Femur (tissue), 1 donor: ENCODE data around the gene KDF1.
A peak's percentile ranks its signal among the peaks of the same experiment; 100 is the strongest.

Source experiments
- DNase-seq: peaks from one replicate; pipeline ENCODE4 v3.0.0-alpha.2; 2017

The KDF1 gene

GRCh38 chr1:26913754-26914619, 46.3 kb downstream of the KDF1 start, which contains the start of gene NR0B2:
Gene NR0B2 (minus strand): TSS chr1:26913975. CDS start chr1:26913940, 35 bp downstream.
- no peak for DNase-seq

- no peak for DNase-seq
Measured at GRCh38 chr1:26913389-26913753, 46.9 kb downstream of the KDF1 start.

- no peak for DNase-seq
Measured at GRCh38 chr1:26912147-26912490, 48.1 kb downstream of the KDF1 start.

GRCh38 chr1:26911399-26912146, 48.7 kb downstream of the KDF1 start:
- DNase-seq: no peak

- no peak for DNase-seq
Measured at GRCh38 chr1:26910343-26911160, 49.7 kb downstream of the KDF1 start.

- DNase-seq: no peak
Measured at GRCh38 chr1:26909951-26910342, 50.3 kb downstream of the KDF1 start.

GRCh38 chr1:26907071-26907917, 53.0 kb downstream of the KDF1 start:
- DNase-seq: no peak

GRCh38 chr1:26900815-26901511, 59.3 kb downstream of the KDF1 start:
- DNase-seq: no peak

- DNase-seq: peak; percentile 93
Measured at GRCh38 chr1:26900001-26900814, 60.1 kb downstream of the KDF1 start, which contains the start of gene GPATCH3. Gene GPATCH3 (minus strand): TSS chr1:26900467. CDS start chr1:26900442, 25 bp downstream.
